Activated CD4-positive, alpha-beta T cell treated with anti-CD3 and anti-CD28 coated beads, Interleukin-2, amount 10 ng/mL, durations not matched to agents 24 days and 14 days (primary cell): ENCODE data around the gene AIPL1. TPM values are rescaled to one million over a fixed set of nuclear protein-coding genes. Genes with fewer than 3 reads are reported as not detected.
A peak's percentile ranks its signal among the peaks of the same experiment; 100 is the strongest.

Experiments used
- DNase-seq: peaks from one replicate; pipeline ENCODE4 v3.0.0; 2022
- H3K27ac Mint-ChIP-seq: one replicate; pipeline ENCODE4 v1.8.0; 2022; ENCODE audit warnings: mild to moderate bottlenecking, mixed read lengths
- H3K27me3 Mint-ChIP-seq: one replicate; pipeline ENCODE4 v1.8.0; 2022; ENCODE audit warnings: mixed read lengths
- H3K36me3 Mint-ChIP-seq: one replicate; pipeline ENCODE4 v1.8.0; 2022; ENCODE audit warnings: low read depth, mild to moderate bottlenecking, mixed read lengths
- H3K4me1 Mint-ChIP-seq: one replicate; pipeline ENCODE4 v1.8.0; 2021; ENCODE audit warnings: mixed read lengths
- H3K4me3 Mint-ChIP-seq: one replicate; pipeline ENCODE4 v1.8.0; 2022; ENCODE audit warnings: mild to moderate bottlenecking, moderate library complexity, mixed read lengths
- H3K9me3 Mint-ChIP-seq: one replicate; pipeline ENCODE4 v1.8.0; 2021; ENCODE audit warnings: mixed read lengths
- intact Hi-C: fragments of 100-400 bp; cut with micrococcal nuclease; formaldehyde crosslinking; loops from one replicate; pipeline ENCODE4 v1.15.1; 2023
- total RNA-seq: library from RNA; stranded (reverse); gene quantifications from 2 replicates; pipeline ENCODE4 v1.2.3, GENCODE V29; 2022

Gene AIPL1
- total RNA-seq, 1 donor from 2014 or later = not detected

- Mint-ChIP-seq H3K4me1 (peaks cover 16% of the 10 kb centered on the region), H3K36me3 (no peaks in the 10 kb centered on the region), H3K27me3 (peaks cover 6% of the 10 kb centered on the region), H3K4me3 (no peak overlapping the region), H3K9me3 (no peaks in the 10 kb centered on the region), H3K27ac (no peak overlapping the region)
- intact Hi-C loops = no loop called here
- no peak for DNase-seq
Observed at GRCh38 chr17:6461792-6462524, 27.0 kb upstream of the AIPL1 start.

GRCh38 chr17:6461246-6461645 is 26.3 kb upstream of the AIPL1 start:
- Mint-ChIP-seq H3K4me1 (peaks cover 19% of the 10 kb centered on the region), H3K27ac (no peak overlapping the region), H3K9me3 (no peaks in the 10 kb centered on the region), H3K4me3 (no peak overlapping the region), H3K36me3 (no peaks in the 10 kb centered on the region), H3K27me3 (peaks cover 7% of the 10 kb centered on the region)
- intact Hi-C loops = no loop called here
- DNase-seq = no peak

DNA sequence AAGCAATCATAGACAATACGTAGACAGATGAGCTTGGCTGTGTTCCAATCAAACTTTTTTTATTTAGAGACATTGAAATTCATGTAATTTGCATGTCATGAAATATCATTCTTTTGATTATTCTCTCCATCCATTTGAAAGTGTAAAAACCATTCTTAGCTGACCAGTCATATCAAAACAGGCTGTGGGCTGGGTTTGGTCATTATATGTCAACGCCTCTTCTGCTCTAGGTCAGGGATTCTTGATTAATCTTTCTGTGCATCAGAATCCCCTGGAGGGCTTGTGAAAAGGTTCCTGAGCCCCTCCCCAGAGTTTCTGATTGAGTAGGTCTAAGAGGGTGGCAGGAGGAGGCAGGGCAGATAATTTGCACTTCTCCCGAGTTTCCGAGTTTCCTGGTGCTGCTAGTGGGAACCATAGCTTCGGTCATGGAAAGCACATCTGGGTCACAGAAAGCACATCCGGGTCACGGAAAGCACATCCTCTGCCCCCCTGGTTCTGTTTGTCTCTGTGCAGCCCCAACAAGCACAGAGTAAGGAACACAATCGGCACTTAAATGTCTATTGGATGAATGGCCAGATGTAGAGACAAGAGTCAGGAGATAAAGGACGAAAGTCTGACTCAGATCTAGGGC is 25.7 kb upstream of the AIPL1 start:
- Mint-ChIP-seq H3K27ac (no peak overlapping the region), H3K27me3 (peaks cover 7% of the 10 kb centered on the region), H3K4me3 (no peak overlapping the region), H3K36me3 (no peaks in the 10 kb centered on the region), H3K9me3 (no peaks in the 10 kb centered on the region), H3K4me1 (peaks cover 19% of the 10 kb centered on the region)
- no peak for DNase-seq
- intact Hi-C loops = no loop called here

GRCh38 chr17:6458460-6458950 is 23.6 kb upstream of the AIPL1 start:
- Mint-ChIP-seq H3K27me3 (peaks cover 16% of the 10 kb centered on the region), H3K4me3 (no peak overlapping the region), H3K4me1 (peaks cover 19% of the 10 kb centered on the region), H3K9me3 (no peaks in the 10 kb centered on the region), H3K27ac (no peak overlapping the region), H3K36me3 (no peaks in the 10 kb centered on the region)
- no peak for DNase-seq
- intact Hi-C loops = no loop called here

GRCh38 chr17:6457688-6458459 is 23.0 kb upstream of the AIPL1 start:
- no peak overlapping the region for H3K27ac Mint-ChIP-seq
- no peaks in the 10 kb centered on the region for H3K36me3 Mint-ChIP-seq
- no peak for DNase-seq
- intact Hi-C loops = no loop called here
- H3K4me1 Mint-ChIP-seq = peaks cover 19% of the 10 kb centered on the region
- H3K9me3 Mint-ChIP-seq = no peaks in the 10 kb centered on the region
- no peak overlapping the region for H3K4me3 Mint-ChIP-seq
- peaks cover 22% of the 10 kb centered on the region for H3K27me3 Mint-ChIP-seq

- intact Hi-C loops = no loop called here
- no peak for DNase-seq
- Mint-ChIP-seq H3K4me3 (no peak overlapping the region), H3K9me3 (no peaks in the 10 kb centered on the region), H3K36me3 (no peaks in the 10 kb centered on the region), H3K27me3 (peaks cover 23% of the 10 kb centered on the region), H3K4me1 (peaks cover 14% of the 10 kb centered on the region), H3K27ac (no peak overlapping the region)
Observed at GRCh38 chr17:6456914-6457687, 22.2 kb upstream of the AIPL1 start.

- Mint-ChIP-seq H3K27ac (no peak overlapping the region), H3K9me3 (no peaks in the 10 kb centered on the region), H3K4me1 (peaks cover 6% of the 10 kb centered on the region), H3K4me3 (no peak overlapping the region), H3K36me3 (no peaks in the 10 kb centered on the region), H3K27me3 (peaks cover 23% of the 10 kb centered on the region)
- intact Hi-C loops = no loop called here
- DNase-seq = no peak
Observed at GRCh38 chr17:6456321-6456720, 21.4 kb upstream of the AIPL1 start.

- Mint-ChIP-seq H3K27ac (no peak overlapping the region), H3K9me3 (no peaks in the 10 kb centered on the region), H3K4me1 (peaks cover 8% of the 10 kb centered on the region), H3K27me3 (peaks cover 23% of the 10 kb centered on the region), H3K4me3 (peak overlapping the region; percentile 50), H3K36me3 (peaks cover 2% of the 10 kb centered on the region)
- intact Hi-C loops = no loop called here
- DNase-seq = peak; percentile 80
Observed at GRCh38 chr17:6455321-6455705, 20.4 kb upstream of the AIPL1 start.

- H3K4me1 Mint-ChIP-seq = peaks cover 8% of the 10 kb centered on the region
- H3K36me3 Mint-ChIP-seq = peaks cover 5% of the 10 kb centered on the region
- peak overlapping the region; percentile 30 for H3K4me3 Mint-ChIP-seq
- intact Hi-C loops = no loop called here
- no peaks in the 10 kb centered on the region for H3K9me3 Mint-ChIP-seq
- H3K27me3 Mint-ChIP-seq = peaks cover 23% of the 10 kb centered on the region
- no peak overlapping the region for H3K27ac Mint-ChIP-seq
- DNase-seq = no peak
Observed at GRCh38 chr17:6454495-6455320, 19.8 kb upstream of the AIPL1 start.

GRCh38 chr17:6453279-6454024 is 18.5 kb upstream of the AIPL1 start:
- Mint-ChIP-seq H3K36me3 (peaks cover 6% of the 10 kb centered on the region), H3K4me3 (no peak overlapping the region), H3K4me1 (peaks cover 8% of the 10 kb centered on the region)

DNA sequence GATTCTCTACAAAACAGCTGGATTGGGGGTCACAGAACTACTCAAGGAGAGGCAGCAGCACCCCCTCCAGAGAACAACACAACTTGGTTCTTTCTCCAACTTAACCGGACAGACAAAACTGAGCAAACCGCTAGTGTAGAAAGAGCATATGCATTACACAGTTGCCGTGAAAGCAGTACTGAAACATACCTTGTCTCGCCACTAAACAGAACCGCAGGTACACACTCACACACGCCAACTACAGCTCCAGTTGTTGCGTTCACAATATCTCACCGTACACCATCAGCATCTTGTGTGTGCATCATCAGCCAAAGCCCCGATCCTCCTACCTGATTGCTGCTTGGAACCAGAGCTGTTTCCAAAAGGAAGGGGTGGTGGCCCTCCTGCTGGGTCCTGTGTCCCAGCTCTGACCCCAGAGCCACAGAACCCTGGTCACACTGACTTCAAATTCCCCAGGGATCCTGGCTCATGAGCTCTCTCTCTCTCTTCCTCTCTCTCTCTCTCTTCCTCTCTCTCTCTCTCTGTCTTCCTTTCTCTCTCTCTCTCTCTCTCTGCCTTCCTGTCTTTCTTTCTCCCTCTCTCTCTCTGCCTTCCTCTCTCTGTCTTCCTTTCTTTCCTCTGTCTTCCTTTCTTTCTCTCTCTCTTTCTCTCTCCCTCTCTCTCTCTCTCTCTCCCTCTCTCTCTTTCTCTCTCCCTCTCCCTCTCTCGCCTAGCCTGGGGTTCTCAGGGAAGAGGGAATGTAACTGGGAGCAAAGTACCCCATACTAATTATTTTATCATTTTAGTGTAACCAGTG is 17.7 kb upstream of the AIPL1 start:
- Mint-ChIP-seq H3K9me3 (no peaks in the 10 kb centered on the region), H3K36me3 (peaks cover 6% of the 10 kb centered on the region), H3K4me3 (no peak overlapping the region), H3K27me3 (peaks cover 23% of the 10 kb centered on the region), H3K4me1 (peaks cover 8% of the 10 kb centered on the region), H3K27ac (no peak overlapping the region)
- intact Hi-C loops = no loop called here
- no peak for DNase-seq

More at GRCh38 chr17:6453279-6454024, 18.5 kb upstream of the AIPL1 start:
- no peaks in the 10 kb centered on the region for H3K9me3 Mint-ChIP-seq
- intact Hi-C loops = no loop called here
- no peak for DNase-seq
- H3K27ac Mint-ChIP-seq = no peak overlapping the region
- peaks cover 23% of the 10 kb centered on the region for H3K27me3 Mint-ChIP-seq
